AG08395 (cell line): ENCODE data around the gene RUNX1.
"Not testable (repeated sequence)": the region's sequence is repeated elsewhere in the genome, so short reads cannot be mapped to it uniquely, and the experiment has no call there.

Source experiments
- DNase-seq: peaks from one replicate; pipeline ENCODE4 v3.0.0; 2012; ENCODE audit warnings: mixed read lengths, low spot score

RUNX1 gene

DNA sequence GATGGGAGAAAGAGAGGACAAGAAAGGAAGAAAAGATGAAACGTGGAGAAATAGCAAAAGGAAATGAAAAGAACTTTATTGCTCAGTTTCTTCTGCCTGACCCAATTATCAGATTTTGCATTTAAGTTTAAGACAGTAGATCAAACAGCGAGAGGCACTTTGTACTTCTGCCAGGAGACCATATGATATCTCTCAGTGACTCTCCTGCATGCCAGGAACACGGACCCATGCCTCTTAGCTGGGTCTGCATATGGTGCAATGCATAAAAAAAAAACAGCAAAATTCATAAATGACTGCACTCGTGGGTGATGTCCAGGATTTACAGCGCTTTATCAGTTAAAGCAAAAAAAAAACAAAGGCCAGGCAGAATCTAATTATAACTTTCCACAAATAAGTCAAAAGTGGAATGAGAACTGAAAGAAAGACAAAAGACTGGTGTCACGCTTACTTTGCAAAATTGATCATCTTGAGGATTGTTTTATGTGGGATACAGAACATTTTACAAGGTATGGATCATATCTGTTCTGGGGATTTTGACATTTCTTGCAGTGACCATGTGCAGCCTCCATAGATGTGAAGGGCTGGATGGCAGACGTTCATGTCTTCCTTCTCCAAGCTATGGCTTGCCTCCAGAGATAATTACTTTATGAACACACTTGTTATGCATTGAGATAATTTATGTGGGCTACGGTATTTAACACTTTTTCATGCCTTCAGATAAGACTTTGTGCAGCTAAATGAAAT, 79.5 kb downstream of the RUNX1 start:
- no peak for DNase-seq

- DNase-seq = no peak
Observed at GRCh38 chr21:34968414-34969333, 80.4 kb downstream of the RUNX1 start.

- peak; percentile 18 for DNase-seq
Observed at GRCh38 chr21:34967509-34968289, 81.4 kb downstream of the RUNX1 start.

- not testable (repeated sequence) for DNase-seq
Observed at GRCh38 chr21:34966881-34967280, 82.2 kb downstream of the RUNX1 start.

GRCh38 chr21:34965200-34966174, 83.6 kb downstream of the RUNX1 start:
- DNase-seq = peak; percentile 69

DNA sequence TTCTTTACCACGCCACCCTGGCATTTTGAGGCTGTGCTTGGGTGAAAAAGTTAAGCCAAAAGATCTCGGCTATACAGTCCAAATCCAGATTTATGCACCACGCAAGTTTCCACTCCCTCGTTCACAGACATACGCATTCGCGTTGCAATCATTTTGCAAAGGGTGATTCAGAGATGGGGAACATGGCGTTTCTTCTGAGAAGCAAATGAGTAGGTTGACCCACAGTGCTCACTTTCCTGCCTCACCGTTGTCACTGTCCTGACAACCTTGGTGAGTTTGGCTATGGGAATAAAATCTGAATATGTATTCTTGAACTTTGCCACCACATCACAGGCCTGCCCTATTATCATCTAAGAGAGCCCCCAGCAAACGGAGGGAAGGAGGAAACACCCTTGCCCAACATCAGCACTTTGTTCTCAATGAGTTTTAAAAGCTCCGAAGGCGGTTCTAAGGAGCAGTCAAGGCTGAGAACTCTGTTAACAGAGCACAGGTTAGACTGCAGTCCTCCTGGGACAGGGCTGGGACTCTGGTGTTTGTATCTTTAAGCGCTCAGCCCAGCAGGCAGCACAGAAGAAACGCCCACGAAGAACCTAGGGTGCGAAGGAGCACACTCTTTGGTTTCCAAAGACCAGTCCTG, 86.4 kb downstream of the RUNX1 start:
- no peak for DNase-seq

DNA sequence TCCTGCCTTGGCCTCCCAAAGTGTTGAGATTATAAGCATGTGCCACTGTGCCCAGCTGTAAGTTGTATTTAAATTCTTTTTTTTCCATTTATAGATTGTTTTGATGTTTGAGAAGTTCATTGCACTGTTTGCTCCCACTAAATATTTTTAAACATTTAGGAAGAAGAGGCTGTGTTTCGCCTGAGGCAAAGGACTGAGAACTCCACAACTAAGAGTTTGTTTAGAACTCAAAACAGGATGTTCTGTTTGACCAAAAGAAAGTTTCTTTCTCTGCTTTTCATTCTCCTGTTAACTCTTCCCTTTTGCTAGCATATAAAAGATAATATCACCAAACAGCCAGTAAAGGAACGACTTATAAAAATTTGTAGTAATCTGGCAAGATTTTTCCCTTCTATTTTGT, 87.0 kb downstream of the RUNX1 start:
- DNase-seq = no peak

- no peak for DNase-seq
Observed at GRCh38 chr21:34960687-34961086, 88.4 kb downstream of the RUNX1 start.

GRCh38 chr21:34959607-34960006, 89.5 kb downstream of the RUNX1 start:
- DNase-seq = no peak

- DNase-seq = no peak
Observed at GRCh38 chr21:34958040-34958439, 91.1 kb downstream of the RUNX1 start.

GRCh38 chr21:34956416-34957316, 92.4 kb downstream of the RUNX1 start:
- no peak for DNase-seq

DNA sequence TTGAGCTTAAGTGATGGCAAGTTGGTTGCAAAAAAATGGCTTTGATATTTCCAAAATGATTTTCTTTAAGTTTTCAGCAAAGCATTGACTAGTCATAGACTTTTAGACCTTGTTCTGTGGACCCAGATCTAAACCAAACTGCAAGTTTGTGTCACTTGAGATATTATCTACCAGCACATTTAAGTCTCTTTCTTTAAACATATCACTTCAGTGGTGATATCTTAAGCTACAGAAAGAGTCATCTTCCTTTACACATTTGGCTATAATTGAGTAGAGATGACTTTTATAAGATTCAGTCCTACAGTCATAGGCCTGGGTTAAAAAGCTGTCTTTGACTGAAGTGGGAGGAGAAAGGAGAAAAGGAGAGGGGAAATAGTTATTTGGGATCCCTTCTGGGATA, 95.2 kb downstream of the RUNX1 start:
- DNase-seq = no peak

DNA sequence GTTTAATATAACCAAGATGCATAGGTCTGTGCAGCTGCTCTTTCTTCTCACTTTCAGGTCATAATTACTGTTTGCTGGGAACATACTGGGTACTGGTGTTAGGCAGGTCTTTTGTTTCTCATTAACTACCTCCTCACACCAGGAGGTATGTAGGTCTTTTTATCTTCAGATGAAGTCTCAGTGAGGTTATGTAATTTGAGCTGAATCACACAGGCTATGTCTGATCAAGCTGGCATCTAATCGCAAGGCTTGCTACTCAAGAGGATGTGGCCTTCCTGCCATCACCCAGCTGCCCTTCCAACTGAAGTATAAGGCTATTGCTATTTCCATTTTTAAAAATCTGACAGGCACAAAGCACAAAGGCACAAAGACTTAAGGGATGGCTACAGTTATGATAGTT, 96.4 kb downstream of the RUNX1 start:
- DNase-seq = no peak

DNA sequence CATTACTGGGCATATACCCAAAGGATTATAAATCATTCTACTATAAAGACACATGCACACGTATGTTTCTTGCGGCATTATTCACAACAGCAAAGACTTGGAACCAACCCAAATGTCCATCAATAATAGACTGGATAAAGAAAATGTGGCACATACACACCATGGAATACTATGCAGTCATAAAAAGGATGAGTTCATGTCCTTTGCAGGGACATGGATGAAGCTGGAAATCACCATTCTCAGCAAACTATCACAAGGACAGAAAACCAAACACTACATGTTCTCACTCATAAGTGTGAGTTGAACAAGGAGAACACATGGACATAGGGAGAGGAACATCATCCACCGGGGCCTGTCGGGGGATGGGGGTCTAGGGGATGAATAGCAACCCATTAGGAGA, 97.2 kb downstream of the RUNX1 start:
- not testable (repeated sequence) for DNase-seq

DNA sequence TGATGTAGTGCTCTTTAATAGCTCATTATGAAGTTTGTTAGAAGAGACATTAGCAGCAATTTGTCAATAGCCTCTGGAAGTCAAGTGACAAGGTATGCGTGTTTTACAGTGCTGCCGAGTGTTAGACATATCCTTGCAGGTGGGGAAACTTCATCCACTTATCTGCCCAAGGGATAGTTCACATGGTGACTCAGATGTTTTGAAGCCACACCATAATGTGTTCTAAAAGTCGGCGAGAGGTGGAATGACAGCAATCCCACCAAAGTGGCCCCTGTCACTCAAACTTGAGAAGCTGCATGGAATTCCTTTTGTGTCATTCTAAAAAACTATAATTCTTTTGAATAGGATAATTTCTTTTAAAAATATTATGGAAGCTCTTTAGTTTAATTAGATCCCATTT, 98.1 kb downstream of the RUNX1 start:
- no peak for DNase-seq

GRCh38 chr21:34949499-34949898, 99.6 kb downstream of the RUNX1 start:
- no peak for DNase-seq

GRCh38 chr21:34949030-34949429, 100.1 kb downstream of the RUNX1 start:
- DNase-seq = no peak

DNA sequence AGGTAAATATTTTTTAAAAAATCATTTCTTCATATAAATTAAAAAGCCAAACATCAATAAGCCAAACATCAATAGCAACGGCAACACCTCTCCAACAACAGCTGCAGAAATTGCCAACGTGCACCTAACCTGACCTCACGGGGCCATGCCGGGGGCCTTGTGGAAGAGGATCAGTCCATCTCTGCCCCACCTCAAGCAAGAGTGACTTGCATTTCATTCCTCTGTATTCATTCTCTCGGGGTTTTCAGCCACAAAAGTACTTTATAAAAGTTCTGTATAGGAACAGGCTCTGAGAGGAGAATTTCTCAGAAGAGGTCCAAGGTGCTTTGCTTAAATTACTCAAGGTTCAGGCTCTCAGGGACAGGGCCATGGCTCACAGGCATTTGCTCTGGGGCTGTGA, 100.9 kb downstream of the RUNX1 start:
- no peak for DNase-seq

- no peak for DNase-seq
Observed at GRCh38 chr21:34946916-34947534, 102.1 kb downstream of the RUNX1 start.
